Measurements from ENCODE around the gene CAPNS1.

- no peak for TF ChIP-seq EZH2 (IDR thresholded peaks at IDR 0.05)
- no peak for TF ChIP-seq POLR2AphosphoS5 (IDR thresholded peaks at IDR 0.05; ENCODE audit: borderline replicate concordance, low read depth, low read length)
- no peak for TF ChIP-seq FOXP2 (optimal IDR thresholded peaks at IDR 0.05; ENCODE audit: control extremely low read depth, extremely low read length, insufficient read depth)
Observed at GRCh38 chr19:36128392-36128736, 11.5 kb upstream of the CAPNS1 start.

All from SK-N-MC (cell line).